Lower leg skin (tissue), 3 donors: Measurements from ENCODE around the gene OVOL3.

Source experiments
- CTCF ChIP-seq, 3 donors: fragments of 450-650 bp; IDR thresholded peaks; one replicate each; pipeline ENCODE4 v1.5.1; 2016; ENCODE audit warnings: antibody characterized with exemption in 3 of 3, mild to moderate bottlenecking in 3 of 3, moderate library complexity in 2 of 3
- POLR2A ChIP-seq, 2 donors: fragments of 450-650 bp; IDR thresholded peaks; one replicate each; pipeline ENCODE4 v1.6.1; 2016 to 2017; ENCODE audit warnings: antibody characterized with exemption in 2 of 2, mild to moderate bottlenecking in 1 of 2, moderate library complexity in 1 of 2

GRCh38 chr19:36106441-36106840 is 4.5 kb upstream of the OVOL3 start:
- TF ChIP-seq CTCF (IDR thresholded peaks at IDR 0.05) (no peak), POLR2A (IDR thresholded peaks at IDR 0.05) (no peak)
